Dermis blood vessel endothelial cell (primary cell): ENCODE results near the gene PDE1A. TPM values are rescaled to one million over a fixed set of nuclear protein-coding genes. Genes with fewer than 3 reads are reported as not detected.

ENCODE experiments used
- DNase-seq: peaks from one replicate; pipeline ENCODE4 v3.0.0; 2010
- total RNA-seq: library from RNA; depleted of rRNA; stranded (reverse); fragments of >200 nt; gene quantifications from 2 replicates; pipeline ENCODE4 v1.2.3, GENCODE V29; 2014

PDE1A gene
- total RNA-seq: 1.4 and 3.0 TPM in 2 replicates

GRCh38 chr2:182426918-182427240 lies at the start of gene PDE1A:
TSS of gene PDE1A (minus strand) at chr2:182427036.
- no peak for DNase-seq

GRCh38 chr2:182473635-182474034 lies 46.8 kb upstream of the PDE1A start:
- no peak for DNase-seq

- no peak for DNase-seq
Measured at GRCh38 chr2:182463760-182464159, 36.9 kb upstream of the PDE1A start.

GRCh38 chr2:182456784-182457183 lies 29.9 kb upstream of the PDE1A start:
- no peak for DNase-seq

- no peak for DNase-seq
Measured at GRCh38 chr2:182452456-182452990, 25.7 kb upstream of the PDE1A start.

- DNase-seq: no peak
Measured at GRCh38 chr2:182448371-182448770, 21.5 kb upstream of the PDE1A start.

GRCh38 chr2:182447863-182448262 lies 21.0 kb upstream of the PDE1A start:
- no peak for DNase-seq

GRCh38 chr2:182447163-182447562 lies 20.3 kb upstream of the PDE1A start:
- DNase-seq: no peak

GRCh38 chr2:182446087-182446486 lies 19.3 kb upstream of the PDE1A start:
- no peak for DNase-seq

- no peak for DNase-seq
Measured at GRCh38 chr2:182445391-182445965, 18.6 kb upstream of the PDE1A start.

- DNase-seq: peak; percentile 20
Measured at GRCh38 chr2:182444806-182445205, 18.0 kb upstream of the PDE1A start.

GRCh38 chr2:182444170-182444569 lies 17.3 kb upstream of the PDE1A start:
- no peak for DNase-seq

GRCh38 chr2:182436252-182436651 lies 9.4 kb upstream of the PDE1A start:
- DNase-seq: no peak

GRCh38 chr2:182435754-182436153 lies 8.9 kb upstream of the PDE1A start:
- no peak for DNase-seq

- DNase-seq: no peak
Measured at GRCh38 chr2:182432051-182432450, 5.2 kb upstream of the PDE1A start.

GRCh38 chr2:182428476-182428875 lies 1.6 kb upstream of the PDE1A start:
- no peak for DNase-seq

- no peak for DNase-seq
Measured at GRCh38 chr2:182426082-182426917, 536 bp downstream of the PDE1A start.

- DNase-seq: no peak
Measured at GRCh38 chr2:182422864-182423263, 4.0 kb downstream of the PDE1A start.

- no peak for DNase-seq
Measured at GRCh38 chr2:182420669-182421068, 6.2 kb downstream of the PDE1A start.

GRCh38 chr2:182416861-182417260 lies 10.0 kb downstream of the PDE1A start:
- no peak for DNase-seq

- DNase-seq: no peak
Measured at GRCh38 chr2:182416191-182416590, 10.6 kb downstream of the PDE1A start.

GRCh38 chr2:182415771-182416170 lies 11.1 kb downstream of the PDE1A start:
- no peak for DNase-seq

- DNase-seq: no peak
Measured at GRCh38 chr2:182412858-182413257, 14.0 kb downstream of the PDE1A start.

GRCh38 chr2:182410120-182410519 lies 16.7 kb downstream of the PDE1A start:
- DNase-seq: no peak
